ENCODE data around the gene TMEM176A.

- no peak for TF ChIP-seq EZH2 (IDR thresholded peaks at IDR 0.05)
- no peak for TF ChIP-seq POLR2AphosphoS5 (IDR thresholded peaks at IDR 0.05; ENCODE audit: borderline replicate concordance, low read depth, low read length)
- no peak for TF ChIP-seq FOXP2 (optimal IDR thresholded peaks at IDR 0.05; ENCODE audit: control extremely low read depth, extremely low read length, insufficient read depth)
Observed at GRCh38 chr7:150806863-150807262, 6.3 kb downstream of the TMEM176A start.
